B cell (primary cell): ENCODE data around the gene NPFF. TPM values are rescaled to one million over a fixed set of nuclear protein-coding genes. Genes with fewer than 3 reads are reported as not detected.

ENCODE experiments used
- ATAC-seq: fragments of 200-7000 bp; cut with Tn5 transposase; one replicate; pipeline ENCODE4 v1.10.0; 2021; ENCODE audit warnings: low read depth, mild to moderate bottlenecking, moderate number of reproducible peaks, moderate library complexity
- CTCF ChIA-PET: fragments of 350-600 bp; sonication (Branson Sonifier 250); formaldehyde crosslinking; loops from one replicate; lab custom pipeline; 2021; ENCODE audit warnings: antibody characterized with exemption, inconsistent platforms; lab: Charles Lee
- POLR2A ChIA-PET: fragments of 350-600 bp; sonication (Branson Sonifier 250); formaldehyde crosslinking; loops from one replicate; lab custom pipeline; 2021; ENCODE audit warnings: antibody characterized with exemption; lab: Charles Lee
- DNase-seq: peaks from one replicate; pipeline ENCODE4 v3.0.0; 2013
- H2AFZ ChIP-seq: 2 replicates; pipeline ENCODE4 v1.6.1; 2012; ENCODE audit warnings: mild to moderate bottlenecking, low read depth, low read length; ENCODE audit not compliant: insufficient read depth, poor library complexity, severe bottlenecking
- H3K27ac ChIP-seq, 2 donors: 1 replicate in 1 of 2; 2 replicates in 1 of 2; pipeline ENCODE4 v1.5.1; 2012 to 2013; ENCODE audit warnings: low read length in 2 of 2, mild to moderate bottlenecking in 2 of 2, moderate library complexity in 1 of 2
- H3K27me3 ChIP-seq, 4 experiments: fragments of 200-600 bp in 1 of 4; sonication (generic) in 1 of 4; replicated peaks in 1 of 4; 1 replicate in 2 of 4; 2 replicates in 2 of 4; pipeline versions ENCODE4 v1.6.1 to v1.7.0; 2013 to 2016; ENCODE audit warnings: low read length in 3 of 4, mild to moderate bottlenecking in 2 of 4, mixed read lengths in 1 of 4, moderate library complexity in 1 of 4; ENCODE audit not compliant: insufficient read depth in 4 of 4, control insufficient read depth in 3 of 4; ENCODE audit errors: control extremely low read depth in 1 of 4
- H3K36me3 ChIP-seq, 2 experiments: replicated peaks in 1 of 2; 1 replicate in 1 of 2; 2 replicates in 1 of 2; pipeline versions ENCODE4 v1.6.1 to v1.7.1; 2013; ENCODE audit warnings: low read length in 1 of 2; ENCODE audit not compliant: insufficient read depth in 2 of 2, control insufficient read depth in 1 of 2; ENCODE audit errors: control extremely low read depth in 1 of 2, extremely low read depth in 1 of 2
- H3K4me1 ChIP-seq, 2 donors: fragments of 200-600 bp in 1 of 2; sonication (generic) in 1 of 2; 1 replicate in 1 of 2; 2 replicates in 1 of 2; pipeline versions ENCODE4 v1.5.1 to v1.6.1; 2013 to 2017; ENCODE audit warnings: low read length in 2 of 2; ENCODE audit not compliant: control insufficient read depth in 2 of 2, insufficient read depth in 2 of 2
- H3K4me2 ChIP-seq: replicated peaks from 2 replicates; pipeline ENCODE3; 2012; ENCODE audit warnings: mild to moderate bottlenecking, low read depth, low read length; ENCODE audit not compliant: poor library complexity, severe bottlenecking
- H3K4me3 ChIP-seq, 5 experiments: fragments of 200-600 bp in 1 of 5; sonication (generic) in 1 of 5; 1 replicate in 3 of 5; 2 replicates in 2 of 5; pipeline versions ENCODE4 v1.5.1 to v1.7.0; 2011 to 2016; ENCODE audit warnings: low read length in 4 of 5, mild to moderate bottlenecking in 4 of 5, low read depth in 2 of 5, control low read depth in 1 of 5, moderate library complexity in 1 of 5; ENCODE audit not compliant: insufficient read depth in 1 of 5; ENCODE audit errors: control extremely low read depth in 1 of 5, extremely low read depth in 1 of 5
- H3K79me2 ChIP-seq: fragments of 200-600 bp; sonication (generic); one replicate; pipeline ENCODE4 v1.6.0; 2016; ENCODE audit warnings: low read length; ENCODE audit not compliant: control insufficient read depth, insufficient read depth
- H3K9ac ChIP-seq: fragments of 200-600 bp; sonication (generic); 2 replicates; pipeline ENCODE4 v1.6.1; 2017; ENCODE audit warnings: mild to moderate bottlenecking, low read length, moderate library complexity
- H3K9me3 ChIP-seq, 3 donors: one replicate each; pipeline versions ENCODE4 v1.6.1 to v1.7.1; 2013; ENCODE audit warnings: low read length in 2 of 3; ENCODE audit not compliant: control insufficient read depth in 2 of 3, insufficient read depth in 1 of 3; ENCODE audit errors: control extremely low read depth in 1 of 3
- H4K20me1 ChIP-seq: 2 replicates; pipeline ENCODE4 v1.6.0; 2012; ENCODE audit warnings: mild to moderate bottlenecking, low read length; ENCODE audit not compliant: insufficient read depth, control insufficient read depth, poor library complexity, severe bottlenecking
- H3K27ac Mint-ChIP-seq: one replicate; pipeline ENCODE4 v1.8.0; 2021; ENCODE audit warnings: mixed read lengths
- H3K27me3 Mint-ChIP-seq: one replicate; pipeline ENCODE4 v1.8.0; 2021; ENCODE audit warnings: mixed read lengths
- H3K4me1 Mint-ChIP-seq: one replicate; pipeline ENCODE4 v1.8.0; 2021; ENCODE audit warnings: mixed read lengths
- H3K4me3 Mint-ChIP-seq: one replicate; pipeline ENCODE4 v1.8.0; 2021; ENCODE audit warnings: mixed read lengths
- H3K9me3 Mint-ChIP-seq: one replicate; pipeline ENCODE4 v1.8.0; 2022; ENCODE audit warnings: mixed read lengths; ENCODE audit not compliant: insufficient read depth
- CTCF ChIP-seq: fragments of 200-600 bp; IDR thresholded peaks from one replicate; pipeline ENCODE4 v1.8.0; 2022; ENCODE audit warnings: antibody characterized with exemption, mild to moderate bottlenecking
- EZH2 ChIP-seq: IDR thresholded peaks from 2 replicates; pipeline ENCODE4 v1.6.1; 2012; ENCODE audit warnings: borderline replicate concordance, low read depth, mild to moderate bottlenecking, moderate library complexity, low read length; ENCODE audit not compliant: insufficient read depth, poor library complexity, severe bottlenecking
- WGBS: methylation state at CpG from one replicate; pipeline ENCODE4 v1.1.5; 2013; ENCODE audit warnings: missing lambda C conversion rate; ENCODE audit not compliant: insufficient coverage; 5-methylcytosine and 5-hydroxymethylcytosine counted together
- intact Hi-C: fragments of 100-400 bp; cut with micrococcal nuclease; formaldehyde crosslinking; loops from one replicate; pipeline ENCODE4 v1.10.0; 2022
- polyA plus RNA-seq: library from polyadenylated mRNA; depleted of rRNA; stranded (reverse); fragments of >200 nt; gene quantifications from 2 replicates; pipeline ENCODE4 v1.2.3, GENCODE V29; 2012
- total RNA-seq, 2 donors: library from RNA; stranded (reverse); fragments of 120-200 nt in 1 of 2; gene quantifications; 1 replicate in 1 of 2; 2 replicates in 1 of 2; pipeline versions ENCODE4 v1.2.3 to v1.2.4, GENCODE V29; 2013 to 2022

The NPFF gene
- total and polyA plus RNA-seq, 2 donors (not counting 1 experiment from before 2014, with no cell fraction given): 0.34 TPM; not detected in 1

- no peak overlapping the region for H3K4me3 Mint-ChIP-seq
- Histone ChIP-seq H3K4me3 (no peak overlapping the region), H3K4me2 (no peak overlapping the region), H4K20me1 (no peaks in the 10 kb centered on the region), H3K4me1 (peaks cover 6 to 8% of the 10 kb centered on the region in 2 donors), H3K36me3 (peaks cover 0 to 53% of the 10 kb centered on the region in 2 experiments), H2AFZ (no peak overlapping the region), H3K9me3 (no peaks in the 10 kb centered on the region), H3K27ac (no peak overlapping the region), H3K9ac (no peak overlapping the region), H3K27me3 (no peaks in the 10 kb centered on the region), H3K79me2 (no peaks in the 10 kb centered on the region)
- no peaks in the 10 kb centered on the region for H3K9me3 Mint-ChIP-seq
- H3K27me3 Mint-ChIP-seq: no peaks in the 10 kb centered on the region
- H3K4me1 Mint-ChIP-seq: peaks cover 10% of the 10 kb centered on the region
- no peak overlapping the region for H3K27ac Mint-ChIP-seq
- ATAC-seq (no peak), DNase-seq (no peak)
- intact Hi-C loops: no loop called here
- CTCF ChIA-PET: interaction anchor here (0.9 to 4.4 kb wide), 10 partner anchors 9 to 186 kb away, joined by 3 to 63 read pairs (median 26); partner anchors contain the start of genes AMHR2, ATP5MC2, MAP3K12 and TARBP2
- POLR2A ChIA-PET: interaction anchor here (0.9 kb wide), 1 partner anchor 9 kb away, joined by 3 read pairs; the partner anchor contains the start of gene TARBP2
- WGBS: 97% methylated on average over 6 of the region's 9 CpGs
- no peak for TF ChIP-seq EZH2
- TF ChIP-seq CTCF: no peak
Measured at GRCh38 chr12:53510181-53510812, 3.0 kb upstream of the NPFF start.
